NCI-H2029 treated with DMSO at 0.1 percent for 48 hours (cell line): ENCODE results near the gene DIP2C.

Experiments
- DNase-seq: peaks from one replicate; lab custom pipeline; 2025; lab: John Stamatoyannopoulos, UW

Gene DIP2C

DNA sequence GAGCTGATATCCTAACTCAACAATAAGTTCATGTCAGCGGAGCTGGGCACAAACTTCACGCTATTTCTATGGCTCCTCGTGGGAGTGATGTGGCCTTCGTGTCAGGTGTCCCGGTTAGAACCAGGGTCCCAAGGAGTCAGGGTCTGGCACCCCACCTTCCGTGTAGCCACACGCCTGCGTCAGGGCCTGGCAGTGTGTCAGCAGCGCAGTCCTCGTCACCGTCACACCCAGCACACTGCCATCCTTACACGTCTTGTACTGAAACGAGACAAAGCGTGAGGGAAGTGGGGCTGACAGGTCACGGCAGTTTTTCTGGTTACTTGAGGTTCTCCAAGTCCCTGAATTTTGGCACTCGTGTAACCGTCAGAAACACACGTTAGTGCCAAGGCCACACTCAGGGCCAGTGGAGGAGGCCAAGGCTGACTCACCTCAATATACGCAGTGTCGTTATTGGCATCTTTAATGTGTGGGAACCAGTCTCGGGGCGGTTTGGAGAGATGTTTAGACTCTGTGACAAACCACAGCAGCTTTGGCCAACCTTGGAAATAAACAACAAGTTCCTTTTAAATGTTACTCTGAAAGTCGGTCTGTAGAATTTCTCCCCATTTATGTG, 299.5 kb downstream of the DIP2C start:
- DNase-seq, result no peak

DNA sequence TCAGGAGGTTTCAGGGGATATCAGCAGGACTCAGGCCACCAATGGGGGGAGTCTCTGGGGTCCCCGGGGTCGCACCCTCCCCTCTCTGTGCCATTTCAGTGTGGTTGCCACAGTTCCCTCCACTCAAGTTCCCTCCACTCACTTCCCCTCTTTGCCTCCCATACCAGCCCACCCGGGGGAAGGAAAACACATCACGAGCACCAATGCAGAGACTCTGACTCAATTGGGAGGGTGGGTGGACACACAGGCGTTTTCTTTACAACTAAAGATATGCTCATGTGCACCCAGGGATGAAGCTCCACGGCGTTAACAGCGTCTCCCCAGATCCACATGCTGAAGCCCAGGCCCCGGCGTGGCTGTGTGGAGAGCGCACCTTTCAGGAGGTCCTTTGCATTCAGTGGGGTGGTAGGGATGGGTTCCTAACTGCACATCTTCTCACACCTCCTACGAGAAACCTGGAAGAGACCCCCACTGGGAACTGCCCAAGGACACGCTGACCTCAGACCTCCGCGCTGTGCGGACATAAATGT, 300.1 kb downstream of the DIP2C start:
- no peak for DNase-seq

DNA sequence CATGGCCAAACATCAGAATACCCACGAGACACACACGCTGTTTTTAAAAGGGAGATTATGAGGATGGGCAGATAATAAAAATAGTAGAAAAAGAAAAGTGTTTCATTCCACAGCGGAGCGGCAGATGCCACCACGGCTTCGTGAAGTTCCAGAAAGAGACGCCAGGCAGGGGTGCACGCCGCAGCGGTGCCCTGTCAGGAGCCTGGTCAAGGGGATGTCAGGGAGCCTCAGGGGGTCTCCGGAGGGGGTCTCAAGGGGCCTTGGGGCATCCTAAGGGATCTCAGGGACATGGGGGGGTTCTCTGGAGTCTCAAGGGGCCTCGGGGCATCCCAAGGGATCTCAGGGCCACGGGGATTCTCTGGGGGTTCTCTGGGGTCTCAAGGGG, 300.8 kb downstream of the DIP2C start:
- DNase-seq, result no peak

GRCh38 chr10:387909-388660, 301.4 kb downstream of the DIP2C start:
- DNase-seq, result no peak

DNA sequence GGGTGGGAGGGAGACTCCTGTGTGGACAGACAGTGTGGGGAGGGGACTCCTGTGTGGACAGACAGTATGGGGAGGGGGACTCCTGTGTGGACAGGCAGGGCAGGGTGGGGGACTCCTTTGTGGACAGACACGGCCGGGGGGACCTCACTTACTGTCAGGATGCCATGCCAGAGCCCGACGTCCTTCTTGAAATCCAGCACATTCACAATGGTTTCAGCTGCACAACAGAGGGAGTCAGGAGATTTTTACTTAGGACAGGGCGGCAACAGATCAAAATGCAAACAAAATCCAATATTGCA, 301.9 kb downstream of the DIP2C start:
- DNase-seq, result no peak

DNA sequence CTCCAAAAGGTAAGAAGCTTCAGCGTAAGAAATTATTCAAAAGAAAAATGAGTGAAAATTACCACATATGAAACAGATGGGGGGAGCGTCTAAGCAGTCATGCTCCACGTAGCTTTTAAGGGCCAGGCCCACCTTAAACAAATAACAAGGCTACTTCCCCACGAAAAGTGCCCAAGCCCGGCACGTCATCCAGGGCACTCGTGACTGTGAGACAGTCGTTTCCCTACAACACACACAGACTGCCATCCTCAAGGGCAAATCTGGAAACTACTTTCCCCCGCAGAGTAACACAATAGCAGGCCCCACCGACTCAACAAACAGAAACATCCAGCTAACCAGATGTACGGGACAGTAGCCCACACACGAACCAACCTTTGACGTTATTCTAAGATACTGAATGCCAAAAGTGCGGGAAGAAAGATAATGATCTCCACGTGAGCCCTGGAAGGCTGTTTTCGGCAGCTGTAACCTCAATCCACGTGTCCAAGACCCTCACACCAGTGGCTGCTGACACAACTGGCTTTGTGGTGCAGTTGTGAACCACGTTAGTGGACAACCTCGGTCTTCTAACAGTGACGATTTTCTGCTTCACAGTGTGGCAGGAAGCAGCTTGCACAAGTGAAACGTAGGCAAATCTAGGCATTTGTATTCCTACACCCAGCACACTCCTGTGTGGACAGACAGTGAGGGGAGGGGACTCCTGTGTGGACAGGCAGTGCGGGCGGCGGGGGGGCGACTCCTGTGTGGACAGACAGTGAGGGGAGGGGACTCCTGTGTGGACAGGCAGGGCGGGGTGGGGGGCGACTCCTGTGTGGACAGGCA, 302.5 kb downstream of the DIP2C start:
- no peak for DNase-seq

DNA sequence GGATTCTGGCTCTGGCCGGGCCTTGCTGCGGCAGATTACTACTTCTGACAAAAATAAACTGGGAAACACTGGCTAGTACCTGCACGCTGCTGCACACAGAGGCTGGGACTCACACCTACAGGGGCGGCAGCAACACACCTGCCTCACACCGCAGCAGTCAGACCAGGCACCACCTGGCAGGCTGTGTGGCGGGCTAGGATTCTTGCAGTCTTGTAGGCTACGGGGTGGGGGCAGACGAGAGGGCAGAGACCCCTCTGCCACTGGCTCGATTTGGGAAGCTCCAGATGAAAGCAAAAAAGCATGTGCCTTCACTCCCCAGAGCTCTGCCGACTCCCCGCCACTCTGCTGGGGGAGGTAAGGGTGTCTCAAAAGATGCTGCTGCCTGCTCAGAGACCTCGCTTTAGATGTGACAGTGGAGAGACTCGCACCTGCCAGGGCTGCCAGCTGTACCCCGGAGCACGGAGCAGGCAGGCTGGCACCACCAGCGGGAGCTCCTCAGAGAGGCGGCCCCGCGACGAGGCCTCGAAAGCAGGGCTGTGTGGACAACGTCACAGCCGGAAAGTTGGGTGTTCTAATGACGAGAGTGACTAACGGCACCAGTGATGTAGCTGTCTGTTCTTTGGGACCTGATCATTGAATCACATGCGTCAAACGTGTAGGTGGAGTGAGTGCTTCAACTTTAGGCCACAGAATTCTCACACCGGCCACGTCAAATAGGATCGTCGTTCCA, 303.7 kb downstream of the DIP2C start:
- DNase-seq, result no peak

GRCh38 chr10:384538-385305, 304.7 kb downstream of the DIP2C start:
- no peak for DNase-seq

DNA sequence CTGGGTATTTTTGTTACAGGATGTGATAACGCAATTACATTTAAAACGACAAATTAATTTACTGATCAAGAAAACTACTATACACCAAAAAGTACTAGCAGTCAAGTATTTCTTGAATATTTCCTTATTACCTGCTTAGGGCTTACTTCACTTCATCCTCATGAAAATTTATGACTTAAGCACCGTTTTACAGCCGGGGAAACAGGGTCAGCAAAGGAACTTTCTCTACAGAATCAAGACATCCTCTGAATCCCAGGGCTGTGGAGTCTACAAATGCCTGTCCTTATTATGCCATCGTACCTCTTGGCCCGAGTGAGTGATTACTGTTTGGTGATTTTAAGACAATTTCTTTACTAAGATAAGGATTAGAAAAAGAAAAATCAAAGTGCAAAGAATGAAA, 305.9 kb downstream of the DIP2C start:
- DNase-seq, result no peak

DNA sequence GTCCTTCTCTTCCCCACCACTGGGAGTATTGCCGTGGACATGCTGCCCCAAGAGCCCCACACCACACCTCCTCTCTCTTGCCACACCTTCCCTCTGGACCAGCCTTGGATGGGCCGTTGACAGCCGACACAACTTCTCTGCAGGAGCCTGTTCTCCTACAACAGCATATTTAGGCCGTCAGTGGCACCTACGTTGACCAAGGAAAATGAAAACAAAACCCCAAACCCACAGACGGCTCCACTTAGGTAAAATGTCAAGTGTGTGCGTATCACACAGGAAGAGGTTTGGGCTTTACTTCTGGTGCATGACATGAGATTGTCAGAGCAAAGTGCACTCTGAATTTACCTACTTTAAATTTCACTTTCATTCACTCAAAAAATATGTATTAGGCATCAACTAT, 307.7 kb downstream of the DIP2C start:
- no peak for DNase-seq

GRCh38 chr10:381346-381745, 308.1 kb downstream of the DIP2C start:
- DNase-seq, result no peak

GRCh38 chr10:380313-380940, 309.0 kb downstream of the DIP2C start:
- DNase-seq, result no peak

DNA sequence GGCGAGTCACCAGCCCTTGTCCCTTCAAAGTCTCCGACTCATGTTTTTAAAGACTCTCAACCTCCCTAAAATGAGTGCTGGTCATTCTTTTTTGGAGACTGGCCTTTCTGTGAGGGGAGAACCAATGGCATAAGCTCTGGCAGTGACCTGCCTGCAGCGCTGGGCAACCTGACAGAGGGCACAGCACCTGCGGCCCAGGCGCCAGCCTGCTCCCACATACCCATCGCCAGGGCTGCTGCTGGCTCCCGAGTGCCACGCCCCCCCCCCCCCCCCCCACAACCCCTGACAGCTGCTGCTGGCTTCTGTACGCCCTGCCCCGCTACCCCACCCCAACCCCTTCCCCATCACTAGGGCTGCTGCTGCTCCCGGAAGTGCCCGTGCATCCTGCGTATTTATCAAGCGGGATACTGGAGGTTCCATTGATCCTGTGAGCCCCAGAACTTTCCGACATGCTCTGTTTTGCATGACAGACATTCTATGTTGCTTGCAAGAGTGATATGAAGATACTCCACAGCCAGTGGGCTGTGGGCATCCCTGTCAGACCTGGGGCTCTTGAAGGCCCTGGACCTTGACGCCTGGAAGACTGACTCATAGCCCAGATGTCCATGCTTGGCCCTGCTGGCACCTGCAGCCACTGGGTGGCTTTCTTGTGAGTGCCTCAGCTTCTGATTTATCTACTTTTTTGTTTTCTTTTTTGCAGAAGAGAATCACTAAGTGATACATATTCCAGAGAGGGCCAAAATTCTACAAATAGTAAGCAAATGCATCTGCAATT, 310.4 kb downstream of the DIP2C start:
- no peak for DNase-seq

DNA sequence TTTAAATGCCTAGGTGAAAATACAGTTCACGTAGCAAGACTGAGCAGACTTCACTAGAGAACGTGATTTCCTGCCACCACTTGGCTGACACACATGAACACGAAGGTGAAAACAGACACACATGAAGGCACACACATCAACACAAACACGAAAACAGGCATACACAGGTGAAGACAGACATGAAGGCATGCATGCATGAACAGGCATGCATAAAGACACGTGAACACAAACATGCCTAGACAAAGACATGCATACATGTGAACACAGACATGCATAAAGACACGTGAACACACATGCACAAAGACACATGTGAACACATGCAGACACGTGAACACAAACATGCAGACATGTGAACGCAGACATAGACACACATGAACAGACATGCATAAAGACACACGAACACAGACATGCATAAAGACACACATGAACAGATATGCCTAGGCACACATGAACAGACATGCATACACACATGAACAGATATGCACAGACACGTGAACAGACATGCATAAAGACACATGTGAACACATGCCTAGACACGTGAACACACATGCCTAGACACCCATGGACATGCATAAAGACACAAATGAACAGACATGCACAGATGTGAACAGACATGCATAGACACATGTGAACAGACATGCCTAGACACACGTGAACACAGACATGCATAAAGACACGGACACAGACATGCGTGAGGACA, 311.1 kb downstream of the DIP2C start:
- DNase-seq, result no peak

- DNase-seq, result no peak
These were observed 312.2 kb downstream of the DIP2C start for GRCh38 chr10:377228-377627.

- no peak for DNase-seq
These were observed 313.5 kb downstream of the DIP2C start for GRCh38 chr10:375815-376505.

GRCh38 chr10:374354-374753, 315.1 kb downstream of the DIP2C start:
- DNase-seq, result no peak

- peak; percentile 5 for DNase-seq
These were observed 315.8 kb downstream of the DIP2C start for GRCh38 chr10:373526-374309.
